Measurements from ENCODE around the gene HNRNPA1. TPM values are rescaled to one million over a fixed set of nuclear protein-coding genes. Genes with fewer than 3 reads are reported as not detected.
"Not testable (repeated sequence)": the region's sequence is repeated elsewhere in the genome, so short reads cannot be mapped to it uniquely, and the experiment has no call there.

HNRNPA1 gene
- total RNA-seq (305 and 311 TPM in 2 replicates), polyA plus RNA-seq (1,057 and 1,326 TPM in 2 replicates), polyA minus RNA-seq (ENCODE audit: low replicate concordance) (197 and 204 TPM in 2 replicates)
- 1,195 and 1,479 TPM in 2 replicates for polyA plus RNA-seq (2012)

DNA sequence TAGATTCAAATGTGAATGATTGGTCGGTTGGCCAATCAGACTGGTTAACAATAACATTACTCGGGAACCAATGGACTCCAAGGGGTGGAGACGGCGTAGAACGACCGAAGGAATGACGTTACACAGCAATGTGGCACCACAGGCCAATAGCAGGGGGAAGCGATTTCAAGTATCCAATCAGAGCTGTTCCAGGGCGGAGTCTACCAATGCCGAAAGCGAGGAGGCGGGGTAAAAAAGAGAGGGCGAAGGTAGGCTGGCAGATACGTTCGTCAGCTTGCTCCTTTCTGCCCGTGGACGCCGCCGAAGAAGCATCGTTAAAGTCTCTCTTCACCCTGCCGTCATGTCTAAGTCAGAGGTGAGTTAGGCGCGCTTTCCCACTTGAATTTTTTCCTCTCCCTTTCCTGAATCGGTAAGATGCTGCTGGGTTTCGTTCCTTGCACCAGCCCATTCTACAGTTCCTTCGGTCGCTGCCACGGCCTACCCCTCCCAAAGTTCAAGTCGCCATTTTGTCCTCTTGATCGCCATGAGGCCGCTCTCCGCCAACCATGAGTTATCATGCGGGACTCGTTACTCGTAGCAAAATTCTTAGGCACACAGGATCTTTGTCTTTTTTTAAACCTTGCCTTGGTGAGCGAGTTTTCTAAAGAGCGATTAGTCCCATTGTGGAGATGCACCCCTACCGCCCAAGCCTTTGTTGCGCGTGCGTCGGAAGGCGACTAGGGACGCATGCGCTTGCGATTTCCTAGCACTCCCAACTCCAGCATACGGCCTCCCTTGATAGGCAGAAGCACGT lies at the start of gene HNRNPA1:
Gene HNRNPA1 (plus strand): TSS at position 259 of the 793 bp plus-strand sequence. CDS start 82 bp downstream, at position 341.
- peak within 1 kb of the TSS; percentile 94 for H2AFZ ChIP-seq (ENCODE audit: low read length)
- peak within 1 kb of the TSS; percentile 96 for H3K4me2 ChIP-seq (ENCODE audit: extremely low read depth, insufficient read depth, low read length)
- peak within 1 kb of the TSS; percentile 89 for H3K9ac ChIP-seq (ENCODE audit: insufficient read depth, low read length)
- TF ChIP-seq CTCF (conservative IDR thresholded peaks at IDR 0.05 in 1 of 2, IDR thresholded peaks at IDR 0.05 in 1 of 2; ENCODE audit: low read depth in 1 of 2, low read length in 2 of 2) = no peak
- no peak for TF ChIP-seq EZH2 (IDR thresholded peaks at IDR 0.05; ENCODE audit: low read length, missing control alignments)
- DNase-seq (ENCODE audit: low read depth in 2 of 2) = peak; percentile 100
- H3K4me3 ChIP-seq (replicated peaks in 1 of 4; ENCODE audit: control extremely low read depth in 1 of 4, insufficient read depth in 1 of 4, low read depth in 3 of 4, low read length in 4 of 4) = peak within 1 kb of the TSS; percentile 81 to 99 (median 94)
- peaks cover 79% of the 10 kb centered on the region for H3K79me2 ChIP-seq (ENCODE audit: control insufficient read depth, insufficient read depth, low read length)
- peaks cover 8% of the 10 kb centered on the region for H3K4me1 ChIP-seq (ENCODE audit: control insufficient read depth, extremely low read depth, insufficient read depth, low read length)
- H3K27ac ChIP-seq (ENCODE audit: insufficient read depth, low read length) = peak within 1 kb of the TSS; percentile 99
- peaks cover 10% of the 10 kb centered on the region for H3K36me3 ChIP-seq (ENCODE audit: control insufficient read depth, insufficient read depth, low read length)
- H3K9me3 ChIP-seq (ENCODE audit: control insufficient read depth, insufficient read depth, low read depth, low read length) = no peaks in the 10 kb centered on the region
- peaks cover 3% of the 10 kb centered on the region for H4K20me1 ChIP-seq (ENCODE audit: control insufficient read depth, extremely low read depth, insufficient read depth, low read length)
- H3K27me3 ChIP-seq (ENCODE audit: control insufficient read depth, insufficient read depth, low read length) = no peaks in the 10 kb centered on the region

DNA sequence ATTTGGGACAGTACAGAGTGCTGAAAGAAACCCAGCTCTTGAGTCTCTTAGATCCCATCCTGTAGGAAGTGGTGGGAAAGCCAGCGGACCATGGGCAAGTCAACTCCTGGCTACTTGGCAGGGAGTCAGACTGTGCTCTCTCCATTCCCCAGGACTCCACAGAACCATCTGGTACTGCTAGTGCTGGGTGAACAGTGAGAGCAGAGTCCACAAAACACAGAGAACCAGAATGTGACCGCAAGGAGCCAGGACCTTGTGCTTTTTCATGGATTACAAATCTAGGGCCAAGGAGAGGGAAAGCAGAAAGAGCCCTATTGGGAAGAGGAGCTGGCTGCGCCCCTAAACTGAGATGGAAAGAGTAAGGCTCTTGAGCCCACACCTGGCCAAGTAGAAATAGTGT lies 49.3 kb upstream of the HNRNPA1 start:
- peaks cover 11% of the 10 kb centered on the region for H3K4me1 ChIP-seq (ENCODE audit: control insufficient read depth, extremely low read depth, insufficient read depth, low read length)

GRCh38 chr12:54232790-54233189 lies 47.7 kb upstream of the HNRNPA1 start:
- Histone ChIP-seq H4K20me1 (ENCODE audit: control insufficient read depth, extremely low read depth, insufficient read depth, low read length) (no peaks in the 10 kb centered on the region), H3K4me2 (ENCODE audit: extremely low read depth, insufficient read depth, low read length) (no peak overlapping the region), H3K36me3 (ENCODE audit: control insufficient read depth, insufficient read depth, low read length) (peaks cover 2% of the 10 kb centered on the region), H3K9ac (ENCODE audit: insufficient read depth, low read length) (no peak overlapping the region), H2AFZ (ENCODE audit: low read length) (no peak overlapping the region), H3K27me3 (ENCODE audit: control insufficient read depth, insufficient read depth, low read length) (no peaks in the 10 kb centered on the region), H3K27ac (ENCODE audit: insufficient read depth, low read length) (no peak overlapping the region), H3K4me3 (replicated peaks in 1 of 4; ENCODE audit: control extremely low read depth in 1 of 4, insufficient read depth in 1 of 4, low read depth in 3 of 4, low read length in 4 of 4) (no peak overlapping the region), H3K79me2 (ENCODE audit: control insufficient read depth, insufficient read depth, low read length) (no peaks in the 10 kb centered on the region), H3K4me1 (ENCODE audit: control insufficient read depth, extremely low read depth, insufficient read depth, low read length) (peaks cover 11% of the 10 kb centered on the region), H3K9me3 (ENCODE audit: control insufficient read depth, insufficient read depth, low read depth, low read length) (no peaks in the 10 kb centered on the region)
- DNase-seq (ENCODE audit: low read depth in 2 of 2) = peak; percentile 47 to 82
- TF ChIP-seq EZH2 (IDR thresholded peaks at IDR 0.05; ENCODE audit: low read length, missing control alignments) (no peak), CTCF (conservative IDR thresholded peaks at IDR 0.05 in 1 of 2, IDR thresholded peaks at IDR 0.05 in 1 of 2; ENCODE audit: low read depth in 1 of 2, low read length in 2 of 2) (peak in 1 of 2 donors; percentile 23)

More for the DNA sequence above, 49.3 kb upstream of the HNRNPA1 start:
- not testable (repeated sequence) for H3K27ac ChIP-seq (ENCODE audit: insufficient read depth, low read length); H3K79me2 ChIP-seq (ENCODE audit: control insufficient read depth, insufficient read depth, low read length); DNase-seq (ENCODE audit: low read depth in 2 of 2); H4K20me1 ChIP-seq (ENCODE audit: control insufficient read depth, extremely low read depth, insufficient read depth, low read length); H2AFZ ChIP-seq (ENCODE audit: low read length); H3K9ac ChIP-seq (ENCODE audit: insufficient read depth, low read length); H3K27me3 ChIP-seq (ENCODE audit: control insufficient read depth, insufficient read depth, low read length); H3K36me3 ChIP-seq (ENCODE audit: control insufficient read depth, insufficient read depth, low read length); H3K9me3 ChIP-seq (ENCODE audit: control insufficient read depth, insufficient read depth, low read depth, low read length); H3K4me3 ChIP-seq (replicated peaks in 1 of 4; ENCODE audit: control extremely low read depth in 1 of 4, insufficient read depth in 1 of 4, low read depth in 3 of 4, low read length in 4 of 4); H3K4me2 ChIP-seq (ENCODE audit: extremely low read depth, insufficient read depth, low read length)
